GM20000 (cell line): Measurements from ENCODE around the gene PLCH2.

Experiments used
- DNase-seq: peaks from one replicate; pipeline ENCODE4 v3.0.0; 2012; ENCODE audit warnings: low spot score
- CTCF ChIP-seq: IDR thresholded peaks from 2 replicates; pipeline ENCODE4 v1.5.1; 2012; ENCODE audit warnings: mild to moderate bottlenecking, control low read depth; ENCODE audit errors: extremely low read depth, missing control alignments

Gene PLCH2

GRCh38 chr1:2476061-2476999, at the start of gene PLCH2:
Gene PLCH2, plus strand, starts transcription at chr1:2476289. Its CDS starts 300 bp downstream, at chr1:2476589.
- no peak for DNase-seq
- no peak for TF ChIP-seq CTCF

GRCh38 chr1:2426540-2426939, 49.5 kb upstream of the PLCH2 start:
- DNase-seq = no peak
- TF ChIP-seq CTCF = no peak

- no peak for DNase-seq
- TF ChIP-seq CTCF = no peak
Measured at GRCh38 chr1:2427051-2427450, 49.0 kb upstream of the PLCH2 start.

GRCh38 chr1:2427976-2428375, 48.1 kb upstream of the PLCH2 start:
- no peak for TF ChIP-seq CTCF
- DNase-seq = no peak

- DNase-seq = no peak
- TF ChIP-seq CTCF = no peak
Measured at GRCh38 chr1:2428490-2428889, 47.6 kb upstream of the PLCH2 start.

- peak; percentile 3 for TF ChIP-seq CTCF
- no peak for DNase-seq
Measured at GRCh38 chr1:2429780-2430591, 46.1 kb upstream of the PLCH2 start.

GRCh38 chr1:2430592-2430973, 45.5 kb upstream of the PLCH2 start:
- no peak for DNase-seq
- no peak for TF ChIP-seq CTCF
